OCI-LY7 (cell line): ENCODE data around the gene IQCK. TPM values are rescaled to one million over a fixed set of nuclear protein-coding genes. Genes with fewer than 3 reads are reported as not detected.

ENCODE experiments used
- BruUV-seq: library from RNA; stranded (reverse); fragments of 400-500 nt; replicated peaks from 2 replicates; lab custom pipeline; 2021; lab: Mats Ljungman, UMichigan
- CTCF ChIA-PET: fragments of 300-600 bp; sonication (Branson Sonifier 250); formaldehyde crosslinking; loops from one replicate; lab custom pipeline; 2022; ENCODE audit warnings: antibody characterized with exemption; ENCODE audit not compliant: unreplicated experiment; lab: Charles Lee
- POLR2A ChIA-PET: fragments of 300-600 bp; sonication (Branson Sonifier 250); formaldehyde crosslinking; loops from one replicate; lab custom pipeline; 2022; ENCODE audit warnings: antibody characterized with exemption; lab: Charles Lee
- DNase-seq: peaks from one replicate; pipeline ENCODE4 v3.0.0-alpha.2; 2015; ENCODE audit warnings: low spot score
- H2AFZ ChIP-seq: fragments of 200-600 bp; sonication (generic), shearing (Covaris generic); 2 replicates; pipeline ENCODE4 v1.6.1; 2014; ENCODE audit warnings: mild to moderate bottlenecking, antibody characterized with exemption, low read length, moderate library complexity
- H3K27ac ChIP-seq: fragments of 200-600 bp; sonication (generic); 2 replicates; pipeline ENCODE4 v1.5.1; 2014; ENCODE audit warnings: mixed run types, low read depth, mild to moderate bottlenecking, moderate library complexity, low read length, inconsistent platforms; ENCODE audit not compliant: poor library complexity, severe bottlenecking
- H3K36me3 ChIP-seq: fragments of 200-600 bp; sonication (generic); 2 replicates; pipeline ENCODE4 v1.6.1; 2014; ENCODE audit warnings: mild to moderate bottlenecking, antibody characterized with exemption, low read length, moderate library complexity, mixed read lengths; ENCODE audit not compliant: insufficient read depth
- H3K4me1 ChIP-seq: fragments of 200-600 bp; sonication (generic); 2 replicates; pipeline ENCODE4 v1.5.1; 2014; ENCODE audit warnings: mild to moderate bottlenecking, low read length; ENCODE audit not compliant: insufficient read depth, poor library complexity, severe bottlenecking
- H3K4me2 ChIP-seq: fragments of 200-600 bp; sonication (generic); 2 replicates; pipeline ENCODE4 v1.6.1; 2014; ENCODE audit warnings: mild to moderate bottlenecking, low read length
- H3K4me3 ChIP-seq: fragments of 200-600 bp; sonication (generic); 2 replicates; pipeline ENCODE4 v1.5.1; 2014; ENCODE audit warnings: mild to moderate bottlenecking, low read depth, low read length; ENCODE audit not compliant: poor library complexity, severe bottlenecking
- H3K79me2 ChIP-seq: fragments of 200-600 bp; sonication (generic); 2 replicates; pipeline ENCODE4 v1.6.1; 2016; ENCODE audit warnings: low read depth, mild to moderate bottlenecking, low read length, moderate library complexity, mixed read lengths; ENCODE audit not compliant: insufficient read depth
- H3K9me2 ChIP-seq: fragments of 200-600 bp; sonication (generic); 2 replicates; pipeline ENCODE4 v1.6.1; 2016; ENCODE audit warnings: mild to moderate bottlenecking, low read length, mixed read lengths; ENCODE audit not compliant: insufficient read depth
- H3K9me3 ChIP-seq: fragments of 200-600 bp; sonication (generic); 2 replicates; pipeline ENCODE4 v1.6.1; 2014; ENCODE audit warnings: mild to moderate bottlenecking, mixed run types, low read length, mixed read lengths
- H4K20me1 ChIP-seq: fragments of 200-600 bp; sonication (generic); 2 replicates; pipeline ENCODE4 v1.6.1; 2014; ENCODE audit warnings: mild to moderate bottlenecking, antibody characterized with exemption, low read length, moderate library complexity, mixed read lengths; ENCODE audit not compliant: insufficient read depth
- CTCF ChIP-seq: fragments of 200-600 bp; sonication (generic); conservative IDR thresholded peaks from 2 replicates; pipeline ENCODE4 v1.5.1; 2014; ENCODE audit warnings: mild to moderate bottlenecking, antibody characterized with exemption, low read length, moderate library complexity, mixed read lengths
- EZH2phosphoT487 ChIP-seq: fragments of 200-600 bp; sonication (generic); IDR thresholded peaks from 2 replicates; pipeline ENCODE4 v1.6.1; 2018; ENCODE audit warnings: low read depth, borderline replicate concordance, mild to moderate bottlenecking, mixed run types, antibody characterized with exemption, low read length, moderate library complexity, mixed read lengths
- intact Hi-C: fragments of 100-400 bp; cut with micrococcal nuclease; formaldehyde crosslinking; loops from one replicate; pipeline ENCODE4 v1.10.0; 2022; ENCODE audit not compliant: unreplicated experiment
- total RNA-seq, 2 experiments: library from RNA; depleted of rRNA in 1 of 2; stranded (reverse); fragments of >200 nt in 1 of 2; shearing (Covaris generic) in 1 of 2; gene quantifications; 2 replicates each; pipeline ENCODE4 v1.2.3, GENCODE V29; 2014 to 2022

Gene IQCK
- total RNA-seq, 2 experiments from 2014 or later = 2.2 to 4.3 TPM

GRCh38 chr16:19680881-19681340 is 37.2 kb upstream of the IQCK start:
- H2AFZ ChIP-seq = no peak overlapping the region
- H3K9me3 ChIP-seq = no peaks in the 10 kb centered on the region
- no peaks in the 10 kb centered on the region for H3K79me2 ChIP-seq
- BruUV-seq = no TSS peak
- H3K4me1 ChIP-seq = no peaks in the 10 kb centered on the region
- H3K9me2 ChIP-seq = no peaks in the 10 kb centered on the region
- TF ChIP-seq CTCF (peak; percentile 32; the same call in 1 of the 2 replicates), EZH2phosphoT487 (no peak)
- H3K36me3 ChIP-seq = peaks cover 27% of the 10 kb centered on the region
- H3K4me2 ChIP-seq = no peak overlapping the region
- H3K4me3 ChIP-seq = no peak overlapping the region
- intact Hi-C loops = no loop called here
- POLR2A ChIA-PET = interaction anchor here (0.6 to 1.6 kb wide), 2 partner anchors 9 to 16 kb away, joined by 3 to 4 read pairs; no protein-coding TSS in a partner anchor
- CTCF ChIA-PET = no interaction called here
- H4K20me1 ChIP-seq = no peaks in the 10 kb centered on the region
- no peak for DNase-seq
- H3K27ac ChIP-seq = no peak overlapping the region

- Histone ChIP-seq H2AFZ (no peak overlapping the region), H4K20me1 (no peaks in the 10 kb centered on the region), H3K4me1 (no peaks in the 10 kb centered on the region), H3K27ac (no peak overlapping the region), H3K9me2 (no peaks in the 10 kb centered on the region), H3K4me3 (no peak overlapping the region), H3K9me3 (no peaks in the 10 kb centered on the region), H3K79me2 (no peaks in the 10 kb centered on the region), H3K4me2 (no peak overlapping the region), H3K36me3 (peaks cover 27% of the 10 kb centered on the region)
- CTCF ChIA-PET = no interaction called here
- POLR2A ChIA-PET = interaction anchor here (1.6 kb wide), 1 partner anchor 10 kb away, joined by 4 read pairs; no protein-coding TSS in a partner anchor
- intact Hi-C loops = no loop called here
- no peak for DNase-seq
- BruUV-seq = no TSS peak
- TF ChIP-seq CTCF = no peak
- TF ChIP-seq EZH2phosphoT487 = no peak
Measured at GRCh38 chr16:19681637-19682036, 36.4 kb upstream of the IQCK start.

- no peak for TF ChIP-seq CTCF
- TF ChIP-seq EZH2phosphoT487 = no peak
- Histone ChIP-seq H3K27ac (no peak overlapping the region), H3K4me3 (no peak overlapping the region), H3K4me1 (no peaks in the 10 kb centered on the region), H3K9me2 (no peaks in the 10 kb centered on the region), H3K79me2 (no peaks in the 10 kb centered on the region), H3K36me3 (peaks cover 35% of the 10 kb centered on the region), H3K4me2 (no peak overlapping the region), H3K9me3 (no peaks in the 10 kb centered on the region), H2AFZ (no peak overlapping the region), H4K20me1 (no peaks in the 10 kb centered on the region)
- BruUV-seq = no TSS peak
- CTCF ChIA-PET = no interaction called here
- intact Hi-C loops = no loop called here
- POLR2A ChIA-PET = no interaction called here
- DNase-seq = no peak
Measured at GRCh38 chr16:19683453-19684236, 34.4 kb upstream of the IQCK start.
